GM19463 (cell line): ENCODE results near the gene GIT2.
A peak's percentile ranks its signal among the peaks of the same experiment; 100 is the strongest.
"Not testable (repeated sequence)": the region's sequence is repeated elsewhere in the genome, so short reads cannot be mapped to it uniquely, and the experiment has no call there.

Source experiments
- ATAC-seq: cut with Tn5 transposase; IDR thresholded peaks from one replicate; pipeline ENCODE4 v1.9.1; 2021; ENCODE audit warnings: mild to moderate bottlenecking, moderate library complexity; ENCODE audit not compliant: unreplicated experiment

GIT2 gene

DNA sequence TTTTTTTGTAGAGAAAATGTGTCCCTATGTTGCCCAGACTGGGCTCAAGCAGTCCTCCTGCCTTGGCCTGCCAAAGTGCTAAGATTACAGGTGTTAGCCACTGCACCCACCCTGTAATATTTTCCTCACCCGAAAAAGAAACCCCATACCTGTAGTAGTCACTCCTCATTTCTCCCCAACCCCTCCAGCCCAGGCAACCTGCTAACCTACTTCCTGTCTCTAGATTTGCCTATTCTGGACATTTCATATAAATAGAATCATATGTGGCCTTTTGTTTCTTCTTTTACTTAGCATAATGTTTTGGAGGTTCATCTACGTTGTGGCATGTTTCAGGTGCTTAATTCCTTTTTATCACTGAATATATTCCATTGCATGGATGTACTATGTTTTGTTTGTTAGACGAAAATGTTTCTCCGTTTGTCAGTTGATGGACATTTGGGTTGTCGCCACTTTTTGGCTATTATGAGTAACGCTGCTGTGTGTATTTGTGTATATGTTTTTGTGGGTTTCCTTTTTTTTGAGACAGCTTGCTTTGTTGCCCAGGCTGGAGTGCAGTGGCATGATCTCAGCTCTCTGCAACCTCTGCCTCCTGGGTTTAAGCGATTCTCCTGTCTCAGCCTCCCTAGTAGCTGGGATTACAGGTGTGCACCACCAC is 9.3 kb upstream of the GIT2 start:
- peak; percentile 54 for ATAC-seq

GRCh38 chr12:110004598-110004997 is 8.4 kb upstream of the GIT2 start:
- ATAC-seq, result peak; percentile 50

GRCh38 chr12:110002676-110003515 is 6.7 kb upstream of the GIT2 start:
- no peak for ATAC-seq

DNA sequence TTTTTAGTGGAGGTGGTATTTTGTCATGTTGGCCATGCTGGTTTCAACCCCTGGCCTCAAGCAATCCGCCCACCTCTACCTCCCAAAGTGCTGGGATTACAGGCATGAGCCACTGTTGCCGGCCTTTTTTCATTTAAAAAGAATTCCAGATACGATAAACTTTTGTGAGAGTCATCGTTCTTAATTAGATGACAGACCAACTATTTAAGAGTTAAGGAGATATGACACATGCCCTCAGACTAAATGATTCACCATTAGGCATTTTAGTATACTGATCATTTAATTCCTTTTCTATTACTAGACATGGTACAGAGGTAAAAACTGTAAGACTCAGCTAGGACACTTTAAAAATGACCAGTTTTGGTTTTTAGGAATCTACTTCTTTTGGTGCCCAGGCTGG is 5.4 kb upstream of the GIT2 start:
- ATAC-seq, result no peak

GRCh38 chr12:109999983-110000505 is 3.9 kb upstream of the GIT2 start:
- ATAC-seq, result no peak

- ATAC-seq, result no peak
Measured at GRCh38 chr12:109999649-109999971, 3.4 kb upstream of the GIT2 start.

DNA sequence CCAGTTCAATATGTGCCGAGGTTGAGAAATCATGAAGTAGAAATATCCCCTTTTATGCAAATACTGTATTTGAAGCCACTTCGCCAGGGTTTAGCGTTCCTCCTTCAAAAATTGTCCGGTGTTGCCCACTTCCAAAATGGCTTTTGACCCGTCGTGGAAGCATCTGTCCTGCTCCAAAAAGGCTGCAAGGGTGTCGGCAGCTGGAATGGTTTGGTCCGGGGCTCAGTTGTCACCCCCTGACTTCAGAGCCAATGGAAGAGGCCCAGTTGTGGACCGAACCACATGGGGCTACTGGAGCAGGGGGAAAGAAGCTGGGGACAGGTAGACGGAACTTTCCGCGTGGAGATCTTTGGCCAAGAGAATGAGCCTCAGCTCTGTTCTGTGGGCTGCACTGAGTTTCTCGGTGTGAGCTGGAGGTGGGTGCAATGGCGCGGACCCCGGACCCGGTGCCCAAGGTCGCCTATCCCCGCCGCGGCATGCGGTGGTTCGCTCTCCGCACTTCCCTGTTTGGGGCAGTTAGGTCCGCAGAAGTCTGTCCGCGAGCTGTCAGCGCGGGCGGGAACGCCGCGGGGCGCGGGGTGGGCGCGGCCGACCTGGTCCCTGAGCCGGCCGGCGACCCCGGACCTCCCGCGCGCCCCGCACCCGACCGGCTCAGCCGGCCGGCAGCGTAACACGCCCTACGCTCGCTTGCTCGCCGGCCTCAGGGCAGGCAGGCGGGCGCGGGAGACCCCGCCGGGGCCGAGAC is 2.9 kb upstream of the GIT2 start, which contains the start of gene ANKRD13A:
Gene ANKRD13A, plus strand, starts transcription at position 527 of the 745 bp plus-strand sequence. CDS start 259 bp downstream, outside the sequence.
- ATAC-seq, result peak; percentile 49

GRCh38 chr12:109998241-109998903 is 2.2 kb upstream of the GIT2 start:
- no peak for ATAC-seq

DNA sequence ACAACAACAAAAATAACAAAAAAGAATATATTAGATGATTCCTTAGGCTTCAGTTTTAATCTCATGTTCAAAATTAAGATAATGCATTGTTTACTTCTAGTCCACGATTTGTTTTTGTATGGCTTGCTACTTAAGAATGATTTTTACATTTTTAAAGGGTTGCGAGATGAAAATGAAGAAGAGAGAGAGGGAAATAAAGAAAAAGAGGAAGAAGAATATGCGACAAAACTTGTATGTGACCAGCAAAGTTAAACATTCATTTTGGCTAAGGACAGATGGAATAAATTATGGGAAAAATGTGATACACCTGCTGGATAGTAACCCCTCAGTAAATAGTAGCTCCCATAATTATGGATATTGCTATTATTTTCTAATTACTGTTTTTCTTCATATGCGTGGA is 1.2 kb upstream of the GIT2 start:
- no peak for ATAC-seq

GRCh38 chr12:109996483-109996853 is 300 bp upstream of the GIT2 start:
- ATAC-seq, result no peak

- no peak for ATAC-seq
Measured at GRCh38 chr12:109995361-109995685, 845 bp downstream of the GIT2 start.

GRCh38 chr12:109994401-109995175 is 1.6 kb downstream of the GIT2 start:
- no peak for ATAC-seq

GRCh38 chr12:109993091-109993490 is 3.1 kb downstream of the GIT2 start:
- no peak for ATAC-seq

DNA sequence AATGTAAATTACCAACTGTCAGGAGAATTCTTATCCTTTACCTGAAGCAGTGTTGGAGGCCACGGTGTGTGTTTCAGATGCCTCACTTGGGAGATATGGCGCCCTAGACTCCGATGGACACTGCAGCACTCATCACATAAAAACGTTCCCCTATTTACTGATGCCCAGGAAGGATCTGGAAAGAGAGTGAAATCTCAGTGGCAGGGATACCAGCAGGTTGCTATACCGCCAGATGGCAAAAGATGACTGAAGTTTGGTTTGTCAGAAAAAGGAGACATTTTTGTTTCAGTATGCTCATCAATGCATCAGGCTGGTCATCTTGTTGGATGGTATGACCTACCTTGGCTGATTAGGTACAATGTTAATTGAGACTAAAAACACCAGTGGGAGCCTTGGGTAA is 4.6 kb downstream of the GIT2 start:
- no peak for ATAC-seq

- ATAC-seq, result no peak
Measured at GRCh38 chr12:109989380-109989779, 6.8 kb downstream of the GIT2 start.

GRCh38 chr12:109988903-109989302 is 7.3 kb downstream of the GIT2 start:
- ATAC-seq, result no peak

DNA sequence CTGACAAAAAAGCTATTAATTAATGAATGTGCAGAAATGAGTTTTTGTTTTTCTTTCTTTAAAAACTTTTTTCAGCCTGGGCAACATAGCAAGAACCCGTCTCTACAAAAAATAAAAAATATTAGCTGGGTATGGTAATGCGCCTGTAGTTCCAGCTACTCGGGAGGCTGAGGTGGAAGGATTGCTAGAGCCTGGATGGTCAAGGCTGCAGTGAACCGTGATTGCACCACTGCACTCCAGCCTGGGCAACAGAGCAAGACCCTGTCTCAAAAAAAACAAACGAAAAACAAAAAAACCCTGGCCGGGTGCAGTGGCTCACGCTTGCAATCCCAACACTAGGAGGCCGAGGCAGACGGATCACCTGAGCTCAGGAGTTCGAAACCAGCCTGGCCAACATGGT is 7.9 kb downstream of the GIT2 start:
- no peak for ATAC-seq

DNA sequence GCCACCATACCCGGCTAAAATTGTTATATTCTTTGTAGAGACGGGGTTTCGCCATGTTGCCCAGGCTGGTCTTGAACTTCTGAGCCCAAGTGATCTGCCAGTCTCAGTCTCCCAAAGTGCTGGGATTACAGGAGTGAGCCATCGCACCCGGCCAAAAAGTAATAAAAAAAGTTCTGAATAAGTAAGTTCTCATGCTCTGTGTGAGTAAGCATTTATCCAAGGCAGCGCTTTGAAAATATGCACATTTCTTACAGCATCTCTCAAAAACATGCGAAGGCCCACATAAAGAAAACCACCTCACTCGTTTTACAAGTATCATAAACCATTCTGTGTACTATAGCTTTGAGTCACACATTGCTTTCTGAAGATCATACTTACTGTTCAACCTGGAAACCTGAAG is 8.6 kb downstream of the GIT2 start:
- no peak for ATAC-seq

DNA sequence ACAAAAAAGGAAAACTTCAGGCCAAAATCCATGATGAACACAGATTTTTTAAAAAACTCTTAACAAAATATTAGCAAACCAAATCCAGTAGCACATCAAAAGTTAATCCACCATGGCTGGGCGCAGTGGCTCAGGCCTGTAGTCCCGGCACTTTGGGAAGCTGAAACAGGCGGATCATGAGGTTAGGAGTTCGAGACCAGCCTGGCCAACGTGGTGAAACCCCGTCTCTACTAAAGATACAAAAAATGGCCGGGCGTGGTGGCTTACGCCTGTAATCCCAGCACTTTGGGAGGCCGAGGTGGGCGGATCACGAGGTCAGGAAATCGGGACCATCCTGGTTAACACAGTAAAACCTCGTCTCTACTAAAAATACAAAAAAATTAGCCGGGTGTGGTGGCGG is 9.9 kb downstream of the GIT2 start:
- ATAC-seq, result not testable (repeated sequence)

GRCh38 chr12:109983432-109984142 is 12.6 kb downstream of the GIT2 start:
- ATAC-seq, result no peak
